HepG2 (cell line): Measurements from ENCODE around the gene ANKS1B. TPM values are rescaled to one million over a fixed set of nuclear protein-coding genes. Genes with fewer than 3 reads are reported as not detected.

ENCODE experiments used
- ATAC-seq: fragments of 200-7000 bp; cut with Tn5 transposase; 3 replicates; pipeline ENCODE4 v1.9.1; 2020; ENCODE audit warnings: mild to moderate bottlenecking, moderate library complexity
- BruUV-seq: library from RNA; stranded (reverse); fragments of 400-500 nt; replicated peaks from 2 replicates; lab custom pipeline; 2021; lab: Mats Ljungman, UMichigan
- CTCF ChIA-PET: fragments of 300-600 bp; formaldehyde crosslinking; extraction: SDS; loops from one replicate; lab custom pipeline; 2021; ENCODE audit warnings: low total read pairs, inconsistent platforms, low intra/inter-chr PET ratio; lab: Yijun Ruan, JAX
- POLR2A ChIA-PET: fragments of 350-600 bp; sonication (Branson Sonifier 250); formaldehyde crosslinking; loops from one replicate; lab custom pipeline; 2020; ENCODE audit warnings: antibody characterized with exemption, inconsistent platforms; lab: Yijun Ruan, JAX
- DNase-seq: peaks from one replicate; pipeline ENCODE4 v3.0.0-alpha.2; 2015; ENCODE audit warnings: low spot score
- FAIRE-seq: peaks from 3 replicates; lab custom pipeline; 2011; peaks lifted over from hg19 to GRCh38; lab: Jason Lieb, UNC
- H2AFZ ChIP-seq: one replicate; pipeline ENCODE4 v1.6.1; 2011; ENCODE audit warnings: low read length, inconsistent platforms
- H3K27ac ChIP-seq: fragments of 300-600 bp; 3 replicates; pipeline ENCODE4 v1.8.0; 2011; ENCODE audit warnings: mixed run types, mild to moderate bottlenecking, mixed read lengths, low read length, inconsistent platforms; ENCODE audit not compliant: insufficient read depth; ENCODE audit errors: extremely low read length
- H3K27me3 ChIP-seq, 2 experiments: fragments of 200-600 bp in 1 of 2; 2 replicates in 1 of 2; 3 replicates in 1 of 2; pipeline versions ENCODE4 v1.6.0 to v1.8.0; 2011; ENCODE audit warnings: low read length in 2 of 2, mild to moderate bottlenecking in 2 of 2, moderate library complexity in 2 of 2, inconsistent platforms in 1 of 2; ENCODE audit not compliant: insufficient read depth in 2 of 2, control insufficient read depth in 1 of 2
- H3K36me3 ChIP-seq, 2 experiments: fragments of 200-600 bp in 1 of 2; replicated peaks in 1 of 2; 2 replicates in 1 of 2; 3 replicates in 1 of 2; pipeline versions ENCODE4 v1.5.1 to v1.8.0; 2011; ENCODE audit warnings: low read length in 2 of 2, inconsistent platforms in 1 of 2; ENCODE audit not compliant: insufficient read depth in 2 of 2, control insufficient read depth in 1 of 2
- H3K4me1 ChIP-seq: 2 replicates; pipeline ENCODE4 v1.5.1; 2012; ENCODE audit warnings: low read length, inconsistent platforms; ENCODE audit not compliant: insufficient read depth
- H3K4me2 ChIP-seq: 2 replicates; pipeline ENCODE4 v1.6.0; 2011; ENCODE audit warnings: low read depth, low read length, inconsistent platforms
- H3K4me3 ChIP-seq, 3 experiments: fragments of 200-600 bp in 1 of 3; sonication (generic), shearing (Covaris generic) in 1 of 3; replicated peaks in 1 of 3; 2 replicates each; pipeline ENCODE4 v1.5.1; 2011 to 2016; ENCODE audit warnings: low read length in 3 of 3, inconsistent platforms in 2 of 3, low read depth in 2 of 3, mild to moderate bottlenecking in 2 of 3, control low read depth in 1 of 3, mixed read lengths in 1 of 3; ENCODE audit not compliant: insufficient read depth in 1 of 3
- H3K79me2 ChIP-seq: one replicate; pipeline ENCODE4 v1.6.1; 2011; ENCODE audit warnings: low read length, inconsistent platforms; ENCODE audit not compliant: insufficient read depth
- H3K9ac ChIP-seq: 2 replicates; pipeline ENCODE4 v1.6.0; 2011; ENCODE audit warnings: mild to moderate bottlenecking, low read depth, low read length, inconsistent platforms; ENCODE audit not compliant: insufficient read depth
- H3K9me3 ChIP-seq: 2 replicates; pipeline ENCODE4 v1.5.1; 2012; ENCODE audit warnings: mild to moderate bottlenecking, low read length
- H4K20me1 ChIP-seq: 2 replicates; pipeline ENCODE4 v1.6.0; 2011; ENCODE audit warnings: inconsistent platforms, mild to moderate bottlenecking, low read length, moderate library complexity; ENCODE audit not compliant: insufficient read depth
- AHDC1 ChIP-seq: sonication (generic); formaldehyde crosslinking; IDR thresholded peaks from 2 replicates; pipeline ENCODE4 v1.5.1; 2020; ENCODE audit warnings: mild to moderate bottlenecking, missing genetic modification reagents, borderline replicate concordance
- MAFG ChIP-seq: sonication (generic); formaldehyde crosslinking; IDR thresholded peaks from 2 replicates; pipeline ENCODE4 v1.5.1; 2020; ENCODE audit warnings: mild to moderate bottlenecking, missing genetic modification reagents
- ZBTB7B ChIP-seq: sonication (generic); formaldehyde crosslinking; IDR thresholded peaks from 2 replicates; pipeline ENCODE4 v1.4.0; 2020; ENCODE audit warnings: missing genetic modification reagents
- ZNF264 ChIP-seq: sonication (generic); formaldehyde crosslinking; IDR thresholded peaks from 2 replicates; pipeline ENCODE4 v1.4.0; 2020; ENCODE audit warnings: missing genetic modification reagents
- WGBS: methylation state at CpG from one replicate; pipeline ENCODE4 v1.1.6; 2017; ENCODE audit warnings: low lambda C conversion rate; 5-methylcytosine and 5-hydroxymethylcytosine counted together
- in situ Hi-C: cut with HindIII; loops from 2 replicates; pipeline ENCODE4 v1.10.0; 2017; ENCODE audit warnings: low pct_unique_long_range_greater_than_20kb; ENCODE audit not compliant: extremely low pct_ligation_motif_present
- intact Hi-C: fragments of 100-400 bp; cut with micrococcal nuclease; formaldehyde crosslinking; loops from one replicate; pipeline ENCODE4 v1.10.0; 2022; ENCODE audit not compliant: unreplicated experiment
- polyA plus RNA-seq, 8 experiments: library from polyadenylated mRNA; depleted of rRNA in 3 of 8; stranded (reverse) in 7 of 8; unstranded in 1 of 8; fragments of >200 nt; fragmentation: Illumina TruSeq in 4 of 8; extraction: Trizol in 4 of 8; gene quantifications; 2 replicates each; pipeline versions ENCODE4 v1.2.1 to v1.2.3, GENCODE V29; 2011 to 2016; ENCODE audit warnings: low read depth in 4 of 8, missing spikeins in 1 of 8, mixed read lengths in 1 of 8; ENCODE audit not compliant: insufficient read depth in 1 of 8
- total RNA-seq, 5 experiments: library from RNA; depleted of rRNA; stranded (reverse); fragments of >200 nt; fragmentation: Illumina TruSeq; extraction: Trizol; gene quantifications; 2 replicates each; pipeline ENCODE4 v1.2.3, GENCODE V29; 2016; ENCODE audit warnings: low read depth in 1 of 5

The ANKS1B gene
- total and polyA plus RNA-seq, 2 of the 13 experiments (the other 11 are each of a cell fraction or from before 2014, with no cell fraction given), result 0.15 TPM; not detected in 1

DNA sequence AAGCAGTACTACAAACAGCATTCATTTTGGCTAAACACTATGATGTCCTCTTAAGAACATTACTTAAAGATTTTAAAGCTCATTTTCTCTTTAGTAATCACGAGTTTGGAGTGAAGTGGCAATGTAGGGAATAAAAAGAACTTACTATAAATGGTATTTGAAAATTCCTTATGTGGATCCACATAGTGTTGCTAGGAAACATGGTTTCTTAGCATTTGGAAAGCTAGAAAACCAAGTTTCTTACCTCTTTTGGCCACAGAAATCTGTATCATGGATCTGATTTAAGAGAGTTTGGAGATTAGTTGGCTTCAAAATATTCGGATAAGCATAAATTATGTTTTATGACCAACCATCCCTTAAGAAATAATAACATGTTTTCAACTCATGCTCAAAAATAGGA lies 674.9 kb downstream of the ANKS1B start:
- intact Hi-C loops, result no loop called here
- no peaks in the 10 kb centered on the region for H3K4me1 ChIP-seq
- no peak overlapping the region for H3K27ac ChIP-seq
- no peak for FAIRE-seq
- CTCF ChIA-PET, result no interaction called here
- H3K27me3 ChIP-seq, result no peaks in the 10 kb centered on the region
- WGBS, result 0% methylated on average over 2 of the region's 2 CpGs
- in situ Hi-C loops, result no loop called here
- H3K9ac ChIP-seq, result no peak overlapping the region
- no peak for DNase-seq
- no peaks in the 10 kb centered on the region for H3K79me2 ChIP-seq
- H2AFZ ChIP-seq, result no peak overlapping the region
- H4K20me1 ChIP-seq, result no peaks in the 10 kb centered on the region
- no TSS peak for BruUV-seq
- no peak for ATAC-seq
- H3K9me3 ChIP-seq, result peaks cover 19% of the 10 kb centered on the region; the same call in 1 of the 2 replicates
- POLR2A ChIA-PET, result no interaction called here
- TF ChIP-seq MAFG (CRISPR knock-in tag), result no peak
- no peak for TF ChIP-seq ZNF264 (CRISPR knock-in tag)
- TF ChIP-seq ZBTB7B (CRISPR knock-in tag), result no peak
- TF ChIP-seq AHDC1 (CRISPR knock-in tag), result no peak
- H3K4me3 ChIP-seq, result no peak overlapping the region
- no peaks in the 10 kb centered on the region for H3K36me3 ChIP-seq
- H3K4me2 ChIP-seq, result no peak overlapping the region
